Central memory CD4-positive, alpha-beta T cell (primary cell): ENCODE measurements around the gene CTTNBP2NL.

Source experiments
- DNase-seq: peaks from one replicate; pipeline ENCODE4 v3.0.0; 2022
- total RNA-seq, 3 experiments: gene quantifications; one replicate each; lab custom pipeline; 2026; lab: John Stamatoyannopoulos, UW

Gene CTTNBP2NL
- total RNA-seq: 0 to 1.6 (median 0.16) reads per million in 3 experiments

GRCh38 chr1:112395821-112396652 is at the start of gene CTTNBP2NL:
CTTNBP2NL (plus strand) TSS chr1:112396214; CDS start chr1:112416166, 19,952 bp downstream.
- DNase-seq: peak; percentile 64

GRCh38 chr1:112346801-112347350 is 49.1 kb upstream of the CTTNBP2NL start:
- no peak for DNase-seq

GRCh38 chr1:112356765-112357164 is 39.2 kb upstream of the CTTNBP2NL start:
- DNase-seq: no peak

GRCh38 chr1:112357467-112357866 is 38.5 kb upstream of the CTTNBP2NL start:
- DNase-seq: no peak

GRCh38 chr1:112358061-112358770 is 37.8 kb upstream of the CTTNBP2NL start:
- DNase-seq: no peak

- no peak for DNase-seq
These were observed 37.1 kb upstream of the CTTNBP2NL start for GRCh38 chr1:112358798-112359408.

GRCh38 chr1:112359961-112360767 is 35.9 kb upstream of the CTTNBP2NL start:
- DNase-seq: no peak

GRCh38 chr1:112363636-112364035 is 32.4 kb upstream of the CTTNBP2NL start:
- no peak for DNase-seq

- DNase-seq: no peak
These were observed 27.8 kb upstream of the CTTNBP2NL start for GRCh38 chr1:112368198-112368597.

GRCh38 chr1:112369392-112370285 is 26.4 kb upstream of the CTTNBP2NL start:
- peak; percentile 64 for DNase-seq

- no peak for DNase-seq
These were observed 25.0 kb upstream of the CTTNBP2NL start for GRCh38 chr1:112370996-112371395.

- DNase-seq: no peak
These were observed 24.2 kb upstream of the CTTNBP2NL start for GRCh38 chr1:112371775-112372174.

GRCh38 chr1:112373806-112374205 is 22.2 kb upstream of the CTTNBP2NL start:
- DNase-seq: no peak

- DNase-seq: no peak
These were observed 20.3 kb upstream of the CTTNBP2NL start for GRCh38 chr1:112375701-112376100.

GRCh38 chr1:112380356-112380755 is 15.7 kb upstream of the CTTNBP2NL start:
- no peak for DNase-seq

GRCh38 chr1:112381324-112382076 is 14.5 kb upstream of the CTTNBP2NL start:
- no peak for DNase-seq

- DNase-seq: no peak
These were observed 12.1 kb upstream of the CTTNBP2NL start for GRCh38 chr1:112383759-112384370.

- no peak for DNase-seq
These were observed 9.8 kb upstream of the CTTNBP2NL start for GRCh38 chr1:112386024-112386723.

- no peak for DNase-seq
These were observed 9.2 kb upstream of the CTTNBP2NL start for GRCh38 chr1:112386731-112387346.
